ENCODE results near the gene TWIST2.

The TWIST2 gene

DNA sequence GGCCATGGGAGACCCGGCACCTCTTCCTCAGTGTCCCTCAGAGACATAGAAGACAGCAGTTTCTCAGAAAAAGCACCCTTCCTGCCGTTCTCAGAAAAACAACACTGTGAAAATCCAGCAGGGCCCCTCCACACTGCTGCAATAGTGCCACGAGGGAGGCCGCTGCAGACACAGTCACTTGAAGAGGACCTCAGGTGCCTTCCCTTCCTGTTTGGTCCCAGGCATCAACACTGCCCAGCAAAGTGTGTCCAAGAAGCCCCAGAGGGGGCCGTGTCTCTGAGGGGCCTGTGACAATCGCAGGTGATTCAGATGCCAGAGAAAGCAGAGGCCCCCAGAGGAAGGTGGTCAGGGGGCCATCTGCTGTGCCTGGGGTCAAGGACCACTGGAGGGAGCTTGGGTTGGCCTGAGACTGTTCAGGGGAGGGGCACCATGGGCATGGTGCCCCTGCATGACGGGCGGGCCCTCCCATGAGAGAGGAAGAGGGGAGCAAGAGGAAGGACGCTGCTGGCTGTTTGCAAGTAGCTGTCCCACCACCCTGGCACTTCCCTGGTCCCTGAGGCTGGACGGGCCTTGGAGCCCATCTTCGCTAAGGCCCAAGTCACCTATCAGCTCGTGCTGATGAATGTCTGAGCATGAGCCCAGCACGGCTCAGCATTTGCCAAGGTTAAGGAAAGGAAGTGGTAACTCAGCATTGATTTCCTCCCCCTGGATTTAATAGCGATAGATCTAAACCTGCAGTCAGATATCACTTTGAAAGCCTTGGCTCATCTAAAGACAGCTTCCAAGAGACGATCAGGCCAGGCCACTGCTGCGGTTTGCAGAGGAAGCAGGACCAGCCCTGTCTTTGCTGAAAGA, 9.1 kb downstream of the TWIST2 start:
- DNase-seq, result no peak

DNA sequence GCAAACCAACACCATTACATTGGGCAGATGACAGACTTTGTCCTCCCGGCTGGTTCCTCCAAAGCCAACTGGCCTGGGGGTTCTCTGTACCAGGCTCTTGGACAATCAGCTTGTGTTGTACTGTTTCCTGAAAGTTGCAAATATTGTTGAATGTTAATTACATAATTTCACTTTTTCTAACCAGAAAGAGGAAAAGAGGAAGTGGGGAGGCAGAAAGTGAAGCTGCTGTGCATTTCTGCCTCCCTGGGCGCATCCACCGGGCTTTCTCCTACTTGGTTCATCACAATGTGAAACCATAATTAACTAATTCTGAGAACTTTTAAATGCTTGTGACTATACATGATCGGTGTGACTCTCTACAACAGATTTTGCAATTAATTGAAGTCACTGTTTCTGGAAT, 10.1 kb downstream of the TWIST2 start:
- no peak for DNase-seq

DNA sequence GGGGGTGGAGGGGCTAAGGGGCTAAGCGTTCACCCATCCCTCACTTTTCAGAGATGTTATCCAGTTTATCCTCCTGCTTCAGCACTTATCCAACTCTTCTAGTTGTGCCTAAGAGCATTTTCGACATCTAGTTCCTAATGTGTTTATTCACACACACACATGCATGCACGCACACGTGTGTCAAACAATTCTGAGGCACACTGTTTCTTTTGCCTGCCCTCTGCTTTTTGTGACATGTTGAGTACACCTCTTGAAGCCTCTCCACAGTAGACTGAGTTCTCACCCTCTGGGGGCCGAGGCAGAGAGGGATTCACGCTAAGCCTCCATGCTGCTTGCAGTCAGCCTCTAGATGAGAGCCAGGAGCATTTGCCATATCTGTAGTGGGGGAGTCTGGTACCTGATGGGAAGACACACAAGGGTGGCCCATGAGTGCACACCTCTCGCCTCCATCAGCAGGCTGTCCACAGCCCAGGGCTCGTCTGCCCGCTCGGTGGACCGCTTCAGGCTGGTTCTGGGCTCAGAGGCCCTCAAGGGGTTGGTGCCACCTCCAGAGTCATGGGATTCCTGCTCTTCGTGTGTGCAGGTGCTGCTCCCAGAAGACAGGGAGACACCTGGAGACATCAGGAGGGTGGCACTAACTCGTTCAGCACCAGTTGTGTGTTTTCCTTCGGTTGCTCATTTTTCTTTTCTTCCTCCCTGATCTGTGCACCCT, 11.9 kb downstream of the TWIST2 start:
- no peak for DNase-seq

DNA sequence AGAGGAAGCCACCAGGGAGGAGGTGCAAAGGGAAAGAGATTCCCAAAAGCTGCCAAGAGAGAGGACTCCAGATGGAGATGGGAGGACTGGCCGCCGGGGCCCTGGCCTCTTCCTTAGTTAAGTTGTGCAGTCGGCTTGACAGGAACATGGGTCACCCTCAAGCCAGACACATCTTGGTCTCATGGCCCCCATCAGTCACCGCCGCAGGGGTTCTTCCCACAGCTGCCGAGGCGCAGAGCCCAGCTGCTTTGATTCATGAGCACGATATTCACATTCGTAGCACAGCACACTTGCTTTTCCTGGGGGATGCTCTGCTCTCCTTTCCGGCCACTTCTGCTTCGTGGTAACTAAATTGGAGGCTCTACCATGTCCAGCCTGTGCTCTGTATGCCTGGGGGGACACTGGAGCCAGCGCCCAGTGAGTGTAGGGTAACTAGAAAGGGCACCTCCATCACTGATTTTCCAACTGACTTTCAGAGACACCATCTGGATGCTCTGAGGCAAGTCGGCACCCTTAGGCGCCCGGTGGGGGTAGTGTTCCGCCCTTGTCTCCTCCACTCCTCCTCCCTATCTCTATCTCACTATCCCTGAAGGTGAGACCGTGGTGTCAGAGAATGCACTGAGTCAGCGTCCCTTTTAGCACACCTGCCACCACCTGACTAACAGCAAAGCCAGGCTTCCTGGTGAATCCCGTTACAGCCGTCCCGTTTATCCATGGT, 13.3 kb downstream of the TWIST2 start:
- no peak for DNase-seq

DNA sequence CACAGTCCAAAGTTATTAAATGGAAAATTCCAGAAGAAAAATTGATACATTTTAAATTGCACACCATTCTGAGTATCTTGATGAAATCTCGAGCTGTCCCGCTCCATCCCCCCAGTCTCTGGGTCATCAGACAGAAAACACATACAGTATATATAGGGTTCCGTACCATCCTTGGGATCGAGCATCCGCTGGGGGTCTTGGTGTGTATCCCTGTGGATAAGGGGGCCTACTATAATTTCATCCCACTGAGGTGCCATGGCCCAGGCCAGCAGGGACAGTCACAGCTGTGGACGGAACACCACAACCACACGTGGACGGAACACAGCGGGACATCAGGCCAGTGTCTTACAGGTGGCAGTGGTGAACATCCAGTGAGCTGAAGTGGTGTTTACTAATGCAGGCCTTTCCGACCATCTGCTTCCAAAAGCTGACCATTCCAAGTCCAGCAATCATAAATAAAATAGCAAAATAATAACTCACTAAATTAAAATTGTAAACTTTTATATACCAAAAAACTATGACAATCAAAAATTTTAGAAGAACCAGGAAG, 14.0 kb downstream of the TWIST2 start:
- no peak for DNase-seq

DNA sequence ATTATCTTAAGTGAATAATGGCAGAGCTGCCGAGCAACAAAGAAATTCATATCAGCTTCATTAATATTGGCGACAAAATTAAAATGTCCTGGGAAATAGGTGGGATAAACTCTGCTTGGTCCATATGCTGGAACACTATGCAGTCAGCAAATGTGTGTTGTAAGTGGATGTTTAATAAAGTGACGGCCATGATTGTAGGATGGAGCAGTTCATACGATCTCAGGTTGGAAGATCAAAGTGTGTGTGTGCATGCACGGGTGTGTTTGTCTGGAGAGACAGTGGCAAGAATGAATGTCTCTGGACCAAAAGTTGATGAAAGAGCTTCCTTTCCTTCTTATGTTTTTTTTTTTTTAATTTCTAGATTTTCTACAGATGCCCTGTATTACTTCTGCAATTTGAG, 14.8 kb downstream of the TWIST2 start:
- no peak for DNase-seq

DNA sequence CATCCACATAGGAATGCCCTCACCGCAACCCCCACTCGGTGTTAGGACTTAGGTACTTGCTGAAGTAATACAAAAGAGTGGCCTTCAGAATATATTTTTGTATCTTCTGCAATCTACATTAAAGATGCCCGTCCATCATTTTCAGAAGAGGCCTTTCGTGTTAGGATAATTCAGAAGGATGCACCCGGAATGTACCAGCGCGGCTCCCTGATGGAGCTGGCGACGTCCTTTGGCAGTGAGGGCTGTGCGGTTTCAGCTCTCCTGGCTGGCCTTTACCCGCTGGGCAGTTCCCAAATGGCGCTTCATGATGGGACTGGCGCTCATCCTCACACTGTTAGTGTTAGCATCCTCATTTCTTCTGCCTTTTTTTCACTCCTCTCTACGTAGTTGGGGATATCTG, 15.3 kb downstream of the TWIST2 start:
- no peak for DNase-seq

DNA sequence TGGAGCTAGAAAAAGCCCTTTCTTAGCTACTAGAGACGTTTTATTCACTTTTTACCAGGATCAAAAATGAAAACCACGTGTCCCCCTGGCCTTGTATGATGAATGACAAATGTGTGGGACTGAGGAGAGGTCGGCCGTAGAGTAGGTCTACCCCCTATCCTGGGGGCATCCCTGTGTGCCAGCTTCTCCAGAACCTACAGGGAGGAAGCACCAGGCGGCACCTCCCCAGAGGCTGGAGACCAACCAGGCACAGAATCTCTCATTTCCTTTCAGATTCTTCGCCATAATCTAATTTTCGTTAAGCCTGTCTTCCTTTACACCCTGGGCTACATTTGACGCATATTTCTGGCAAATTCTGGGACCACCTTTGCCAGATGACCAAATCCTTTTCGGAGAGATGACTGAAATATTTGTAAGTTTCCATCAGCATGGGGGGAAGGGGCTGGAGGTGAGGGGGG, 15.9 kb downstream of the TWIST2 start:
- DNase-seq, result no peak

DNA sequence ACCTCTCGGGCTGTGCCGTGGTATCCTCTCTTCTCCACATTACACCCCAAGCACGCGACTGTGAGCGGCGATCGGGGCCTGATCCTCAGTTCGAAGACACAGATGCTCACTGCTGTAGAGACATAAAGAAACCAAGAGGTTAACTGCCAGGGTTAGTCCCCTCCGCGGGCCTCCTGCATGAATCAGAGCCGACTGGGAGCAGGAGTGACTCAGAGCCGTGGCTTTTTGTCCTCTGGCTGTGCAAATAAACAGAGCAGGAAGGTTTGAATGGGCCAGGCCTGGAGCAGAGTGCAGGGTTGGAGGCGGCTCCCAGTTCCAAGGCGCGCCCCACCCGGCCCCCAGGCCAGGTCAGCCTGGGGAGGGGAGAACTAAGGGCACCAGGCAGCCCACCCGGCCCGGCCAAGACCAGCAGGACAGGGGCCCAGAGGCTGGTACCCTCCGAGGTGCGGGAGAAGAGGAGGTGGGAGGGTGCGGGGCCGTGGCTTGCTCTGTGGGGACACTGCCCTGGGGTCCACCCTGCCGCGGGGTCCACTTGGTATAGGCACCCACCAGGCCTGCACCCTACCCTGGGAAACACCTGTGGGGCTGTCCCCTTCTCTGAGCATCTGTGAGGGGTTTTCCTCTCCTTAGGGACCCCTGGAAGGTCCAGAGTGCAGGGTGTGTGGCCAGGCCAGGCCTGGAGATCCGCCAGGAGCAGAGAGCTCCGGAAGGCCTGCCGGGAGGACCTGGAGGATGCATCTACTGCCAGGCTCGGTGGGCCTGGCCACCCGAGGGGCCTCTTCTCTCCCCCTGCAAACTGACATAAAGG, 16.5 kb downstream of the TWIST2 start:
- no peak for DNase-seq

DNA sequence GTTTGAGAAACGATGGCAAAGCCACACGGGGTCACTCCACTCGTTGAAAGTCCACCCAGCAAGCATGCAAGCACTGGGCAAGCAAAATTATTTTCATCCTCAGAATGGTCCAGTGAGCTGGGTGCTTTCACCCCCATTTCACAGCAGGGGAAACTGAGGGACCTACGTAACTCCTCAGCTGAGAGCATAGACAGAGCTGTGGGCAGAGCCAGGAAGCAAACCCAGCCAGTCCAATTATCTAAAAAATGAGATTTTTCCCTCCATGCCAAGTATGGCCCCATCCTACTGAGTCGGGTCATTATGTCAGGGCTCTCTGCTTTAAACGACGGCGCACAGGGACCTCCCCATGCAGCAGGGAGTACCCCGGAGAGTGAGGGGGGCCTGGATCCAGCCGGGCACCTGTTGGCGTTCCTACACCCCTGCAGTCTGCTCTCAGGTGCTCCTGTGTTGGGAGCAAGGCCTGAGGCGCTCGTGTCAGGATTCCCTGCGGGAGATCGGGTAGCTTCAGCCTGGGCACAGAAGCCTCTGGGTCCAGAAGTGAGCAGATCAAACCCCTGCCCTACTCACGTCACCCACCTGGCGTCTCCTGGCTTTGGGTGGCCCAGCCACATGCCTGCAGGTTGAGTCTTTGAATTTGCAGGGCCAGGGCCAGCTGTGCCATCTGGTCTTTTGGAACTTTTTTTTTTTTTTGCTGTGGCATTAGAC, 17.3 kb downstream of the TWIST2 start:
- no peak for DNase-seq

DNA sequence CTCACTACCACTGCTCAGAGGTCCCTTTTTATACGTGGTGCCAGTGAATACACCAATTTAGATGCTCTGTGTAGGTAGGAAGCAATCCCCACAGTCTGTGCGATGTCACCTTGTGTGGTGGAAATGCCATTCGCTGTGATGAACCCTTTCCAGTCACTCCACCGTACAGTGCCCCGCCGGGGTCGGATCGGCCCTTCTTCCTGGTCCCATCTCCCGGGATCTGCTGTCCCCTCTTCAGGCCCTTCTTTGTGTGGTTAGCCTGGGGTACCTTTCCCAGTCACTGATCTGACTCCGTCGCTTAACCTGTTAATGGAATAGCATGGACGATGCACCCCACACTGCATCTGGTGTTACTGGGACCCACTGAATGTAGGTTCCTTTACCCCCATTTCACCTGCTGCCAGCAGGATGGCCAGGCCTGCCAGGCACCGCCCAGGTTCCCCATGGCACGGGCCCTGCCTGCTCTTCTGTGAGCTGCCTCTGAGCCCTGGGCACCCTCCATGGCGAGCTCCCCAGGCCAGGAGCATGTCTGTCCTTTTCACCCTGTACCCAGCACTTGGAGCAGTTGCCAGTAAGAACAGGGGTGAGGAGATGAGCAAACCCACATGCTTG, 18.0 kb downstream of the TWIST2 start:
- no peak for DNase-seq

DNA sequence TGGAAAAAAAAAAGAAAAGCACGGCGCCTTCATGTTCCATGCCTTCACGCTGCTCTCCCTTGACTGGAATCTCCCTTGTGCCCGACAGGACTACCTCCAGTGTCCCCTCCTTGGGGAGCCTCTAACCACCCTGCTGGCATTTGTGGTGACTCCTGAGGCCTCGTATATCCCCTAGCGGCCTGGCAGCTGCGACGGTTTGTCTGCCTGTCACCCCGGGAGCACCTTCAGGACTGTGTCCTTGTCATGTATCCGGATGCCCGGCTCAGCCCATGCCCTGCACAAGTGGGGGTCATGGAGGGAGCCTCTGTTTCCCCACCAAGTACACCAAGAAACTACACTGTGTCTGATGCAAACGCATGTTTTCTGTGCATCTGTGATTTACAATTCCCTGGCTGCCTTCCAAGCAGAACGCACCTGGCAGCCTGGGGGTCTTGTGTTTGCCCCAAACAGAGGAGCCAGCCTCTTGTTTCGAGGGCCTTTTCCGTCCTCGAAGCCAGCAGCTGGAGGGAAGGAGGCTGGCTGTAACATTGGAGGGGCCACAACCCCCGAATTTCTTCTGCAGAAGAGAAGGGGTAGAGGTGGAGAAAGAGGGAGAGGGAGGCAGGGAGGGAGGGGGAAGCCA, 18.9 kb downstream of the TWIST2 start:
- no peak for DNase-seq

DNA sequence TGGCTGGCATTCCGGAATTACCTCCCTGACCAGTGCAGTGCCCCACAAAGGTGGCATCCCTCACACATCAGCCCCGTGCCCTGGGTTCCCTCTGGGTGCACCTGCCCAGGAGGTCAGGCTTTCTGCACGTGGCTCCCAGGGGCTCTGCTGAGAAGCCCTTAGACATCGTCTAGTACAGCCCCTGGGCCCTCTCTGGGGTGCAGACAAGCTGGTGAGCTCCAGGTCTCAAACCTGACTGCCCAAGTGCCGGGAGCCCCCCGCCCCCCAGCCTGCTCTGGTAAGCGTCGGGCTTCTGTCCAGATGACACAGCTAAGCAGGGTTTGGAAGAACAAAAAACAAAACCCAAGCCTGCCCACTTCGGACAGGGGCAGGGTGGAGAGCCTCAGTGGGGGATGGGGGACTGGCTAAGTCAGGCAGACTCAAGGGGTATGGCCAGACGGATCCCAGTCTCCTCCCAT, 20.2 kb downstream of the TWIST2 start:
- DNase-seq, result no peak

DNA sequence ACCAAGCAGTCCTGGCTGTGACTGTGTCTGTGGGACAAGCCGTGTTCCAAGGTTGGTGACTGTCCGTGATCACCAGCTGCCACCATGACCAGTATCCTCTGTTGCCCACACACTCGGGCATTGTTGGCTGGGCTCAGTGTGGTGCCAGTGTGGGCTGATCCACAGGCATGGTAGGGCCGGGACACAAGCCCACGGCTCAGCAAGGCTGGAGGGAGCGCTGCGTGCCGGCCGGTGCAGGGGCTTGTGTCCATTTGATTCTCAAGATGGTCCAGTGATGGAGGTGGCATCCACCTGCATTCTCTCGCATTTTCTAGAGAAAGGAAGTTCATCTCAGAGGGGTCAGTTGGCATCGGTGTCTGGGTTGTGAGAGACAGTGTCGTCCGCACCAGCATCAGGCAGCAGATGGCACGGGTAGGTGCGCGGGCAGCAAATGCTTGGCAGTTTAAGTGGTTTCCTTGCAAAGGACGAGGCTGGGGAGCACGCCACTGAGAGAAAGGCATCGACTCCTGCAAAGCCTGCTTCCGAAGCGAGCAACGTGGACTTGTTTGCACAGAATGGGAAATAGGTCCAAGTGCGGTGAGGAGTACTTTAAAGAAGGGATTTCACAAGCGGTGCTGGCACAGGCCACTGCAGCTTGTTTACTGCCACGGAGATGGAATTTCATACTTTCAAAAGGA, 20.9 kb downstream of the TWIST2 start:
- no peak for DNase-seq

DNA sequence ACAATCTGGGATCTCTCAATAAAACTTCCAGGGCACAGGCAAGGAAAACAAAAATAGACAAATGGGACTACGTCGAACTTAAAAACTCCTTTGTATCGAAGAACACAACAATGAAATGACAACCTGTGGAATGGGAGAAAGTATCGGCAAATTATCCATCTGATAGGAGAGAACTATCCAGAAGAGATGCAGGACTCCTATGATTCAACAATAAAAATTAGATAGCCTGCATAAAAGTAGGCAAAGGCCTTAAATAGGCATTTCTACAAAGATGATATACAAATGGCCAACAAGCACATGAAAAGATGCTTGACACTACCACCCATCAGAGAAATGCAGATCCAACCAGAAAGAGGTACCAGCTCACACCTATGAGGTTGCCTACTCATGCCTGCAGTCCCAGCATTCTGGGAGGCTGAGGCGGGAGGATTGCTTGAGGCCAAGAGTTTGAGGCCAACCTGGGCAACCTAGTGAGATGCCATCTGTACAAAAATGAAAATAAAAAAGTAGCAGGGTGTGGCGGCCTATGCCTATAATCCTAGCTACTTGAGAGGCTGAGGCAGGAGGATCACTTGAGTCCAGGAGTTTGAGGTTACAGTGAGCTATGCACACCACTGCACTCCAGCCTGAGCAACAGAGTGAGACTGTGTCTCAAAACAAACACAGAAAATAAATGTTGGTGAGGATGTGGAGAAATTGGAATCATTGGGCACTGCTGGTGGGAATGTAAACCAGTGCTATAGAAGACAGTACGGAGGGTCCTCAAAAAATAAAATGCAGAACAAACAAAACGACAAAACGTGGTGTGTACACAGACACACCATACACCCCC, 21.6 kb downstream of the TWIST2 start:
- no peak for DNase-seq

DNA sequence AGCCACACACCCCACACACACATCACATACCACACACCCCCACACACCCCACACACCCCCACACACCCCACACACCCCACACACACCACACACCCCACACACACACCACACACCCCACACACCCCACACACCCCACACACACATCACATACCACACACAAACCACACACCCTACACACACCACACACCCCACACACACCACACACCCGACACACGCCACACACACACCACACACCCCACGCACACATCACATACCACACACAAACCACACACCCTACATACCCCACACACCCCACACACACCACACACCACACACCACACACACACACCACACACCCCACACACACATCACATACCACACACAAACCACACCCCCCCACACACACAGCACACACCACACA, 22.4 kb downstream of the TWIST2 start:
- no peak for DNase-seq

DNA sequence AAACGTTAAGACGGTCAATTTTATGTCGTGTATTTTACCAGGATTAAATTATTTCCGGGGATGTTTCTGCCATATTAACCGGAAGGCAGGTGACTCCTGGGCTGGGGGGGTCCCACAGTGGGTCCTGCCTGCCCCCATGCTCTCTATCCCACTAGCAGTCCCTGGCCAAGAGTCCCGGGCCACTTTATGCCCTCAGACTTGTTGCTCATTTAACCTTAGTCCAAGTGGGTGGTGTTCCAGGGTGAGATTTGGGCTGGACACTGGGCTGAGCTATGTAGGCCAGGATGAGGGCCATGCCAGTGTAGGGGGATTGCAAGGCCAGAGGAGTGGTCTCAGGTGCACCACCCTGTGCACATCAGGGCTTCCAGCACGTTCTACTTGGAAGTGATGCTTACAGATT, 24.1 kb downstream of the TWIST2 start:
- no peak for DNase-seq

DNA sequence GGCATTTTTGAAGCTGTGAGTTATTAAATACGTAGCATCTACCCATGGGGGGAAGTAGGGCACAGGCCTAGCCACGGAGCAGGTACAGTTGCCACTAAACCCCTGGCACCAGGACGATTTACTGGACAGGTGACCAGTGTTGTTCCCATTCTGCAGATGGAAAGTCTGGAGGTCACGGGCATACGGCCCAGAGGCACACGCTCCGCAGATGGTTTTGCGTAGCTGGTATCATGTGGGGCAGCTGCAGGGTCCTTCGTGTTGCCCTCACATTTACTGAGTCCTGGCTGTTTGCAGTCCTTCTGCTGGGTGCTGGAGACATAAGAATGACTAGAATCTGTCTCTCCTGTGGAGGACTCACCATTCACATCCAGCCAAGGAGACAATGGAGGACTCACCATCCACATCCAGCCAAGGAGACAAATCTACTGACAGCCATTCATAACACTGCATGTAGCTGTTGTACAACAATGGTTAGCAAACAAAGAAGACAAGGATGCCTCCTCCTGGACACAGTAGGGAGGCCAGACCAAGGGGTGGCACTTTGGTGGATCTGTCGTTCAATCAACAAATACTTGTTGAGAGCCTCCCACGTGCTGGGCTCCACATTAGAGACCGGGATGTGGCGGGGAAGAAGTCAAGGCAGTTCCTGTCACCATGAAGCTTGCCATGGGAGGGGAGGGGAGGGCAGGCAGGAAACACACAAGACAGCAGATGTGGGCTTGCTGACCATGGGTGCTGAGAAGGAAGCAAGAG, 24.9 kb downstream of the TWIST2 start:
- no peak for DNase-seq

Measured in hippocampal formation (tissue), 2 donors.